ACHN (cell line): ENCODE data around the gene HSD17B11.
"Not testable (repeated sequence)": the region's sequence is repeated elsewhere in the genome, so short reads cannot be mapped to it uniquely, and the experiment has no call there.

ENCODE experiments used
- DNase-seq: peaks from one replicate; pipeline ENCODE4 v3.0.0-alpha.2; 2015
- in situ Hi-C: cut with HindIII; loops from 2 replicates; pipeline ENCODE4 v1.10.0; 2017; ENCODE audit warnings: low sequenced_read_pairs, low pct_ligation_motif_present, low pct_unique_long_range_greater_than_20kb

HSD17B11 gene

DNA sequence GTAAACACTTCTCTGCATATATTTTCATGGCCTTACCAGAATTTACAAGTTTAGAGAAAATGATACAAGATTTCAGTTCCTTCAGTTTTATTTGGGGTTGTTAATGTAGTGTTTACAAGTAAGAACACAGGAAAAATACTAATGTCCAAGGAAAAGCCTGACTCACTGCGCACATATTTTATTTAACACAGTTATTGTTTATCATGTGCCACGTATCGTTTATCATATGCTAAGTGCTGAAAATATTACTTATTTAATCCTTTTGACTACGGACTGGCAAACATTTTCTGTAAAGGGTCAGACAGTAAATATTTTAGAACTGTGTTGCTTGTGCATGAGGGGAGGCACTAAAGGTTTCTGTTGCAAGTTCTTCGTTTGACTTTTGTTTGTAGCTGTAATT, 69.1 kb downstream of the HSD17B11 start:
- in situ Hi-C loops, result no loop called here

DNA sequence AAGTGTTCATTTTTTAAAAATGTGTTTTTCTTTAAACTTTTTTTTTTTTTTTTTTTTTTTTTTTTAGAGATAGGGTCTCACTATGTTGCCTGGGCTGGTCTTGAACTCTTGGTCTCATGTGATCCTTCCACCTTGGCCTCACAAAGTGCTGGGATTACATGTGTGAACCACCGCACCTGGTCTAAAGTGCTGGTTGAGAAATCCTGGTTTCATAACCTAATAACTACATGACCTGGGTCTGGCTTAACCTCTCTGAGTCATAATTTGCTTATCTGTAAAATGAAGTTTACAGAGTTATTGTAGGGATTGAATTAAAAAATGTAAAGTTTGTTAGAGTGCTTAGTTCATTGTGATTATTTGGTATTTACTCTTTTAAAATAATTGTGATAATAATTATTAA, 73.5 kb downstream of the HSD17B11 start:
- no peak for DNase-seq
- in situ Hi-C loops, result no loop called here

More for the DNA sequence above, 69.1 kb downstream of the HSD17B11 start:
- no peak for DNase-seq

DNA sequence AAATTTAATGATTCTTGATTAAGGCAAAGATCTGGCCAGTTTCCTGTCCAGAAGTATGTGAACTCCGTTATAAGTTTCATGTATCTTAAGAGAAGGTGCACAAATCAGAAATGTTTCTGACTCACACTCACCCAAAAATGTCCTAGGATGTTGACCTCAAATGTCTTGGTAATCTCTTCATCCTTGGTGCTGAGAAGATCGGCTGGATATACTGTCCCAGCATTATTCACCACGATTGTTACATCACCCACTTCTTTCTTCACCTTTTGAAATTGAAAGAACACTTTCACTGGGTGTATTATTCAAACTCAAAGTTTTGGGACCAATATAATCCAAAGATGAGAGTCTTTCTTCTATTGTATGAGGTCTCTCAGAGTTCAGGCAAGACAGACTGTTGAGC, 74.0 kb downstream of the HSD17B11 start:
- in situ Hi-C loops, result no loop called here
- DNase-seq, result no peak

DNA sequence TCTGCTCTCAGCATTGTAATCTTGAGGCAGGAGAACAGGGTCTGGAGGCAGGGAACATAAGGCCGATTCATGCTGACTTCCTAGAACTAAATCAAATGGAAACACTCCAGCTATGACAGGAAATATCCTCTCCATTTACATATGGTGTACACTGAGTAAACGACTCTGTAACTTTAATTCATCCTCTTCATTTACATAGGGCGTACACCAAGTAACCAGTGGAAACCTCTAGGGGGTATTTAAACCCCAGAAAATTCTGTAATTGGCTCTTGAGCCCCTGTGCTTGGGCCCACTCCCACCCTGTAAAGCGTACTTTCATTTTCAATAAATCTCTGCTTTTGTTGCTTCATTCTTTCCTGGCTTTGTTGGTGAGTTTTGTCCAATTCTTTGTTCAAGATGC, 76.0 kb downstream of the HSD17B11 start:
- DNase-seq, in situ Hi-C loops: not testable (repeated sequence)

DNA sequence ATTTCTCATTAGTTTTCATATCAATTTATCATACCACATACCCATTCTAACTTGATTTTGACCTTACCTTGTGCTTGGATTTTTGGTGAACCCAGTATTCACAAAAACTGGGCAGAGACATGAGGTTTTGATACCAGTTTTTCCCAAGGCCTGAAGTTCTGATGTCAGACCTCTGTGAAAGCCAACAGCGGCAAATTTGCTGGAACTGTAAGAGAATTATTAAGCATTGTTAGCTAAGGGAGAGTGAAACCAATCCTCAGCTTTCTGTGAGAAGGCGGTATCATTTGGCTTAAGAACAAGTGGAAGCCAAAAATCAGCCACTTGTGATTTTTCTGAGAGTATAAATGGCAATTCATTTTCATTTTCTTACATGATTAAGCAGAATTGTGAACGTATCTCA, 77.2 kb downstream of the HSD17B11 start:
- no peak for DNase-seq
- in situ Hi-C loops, result no loop called here

DNA sequence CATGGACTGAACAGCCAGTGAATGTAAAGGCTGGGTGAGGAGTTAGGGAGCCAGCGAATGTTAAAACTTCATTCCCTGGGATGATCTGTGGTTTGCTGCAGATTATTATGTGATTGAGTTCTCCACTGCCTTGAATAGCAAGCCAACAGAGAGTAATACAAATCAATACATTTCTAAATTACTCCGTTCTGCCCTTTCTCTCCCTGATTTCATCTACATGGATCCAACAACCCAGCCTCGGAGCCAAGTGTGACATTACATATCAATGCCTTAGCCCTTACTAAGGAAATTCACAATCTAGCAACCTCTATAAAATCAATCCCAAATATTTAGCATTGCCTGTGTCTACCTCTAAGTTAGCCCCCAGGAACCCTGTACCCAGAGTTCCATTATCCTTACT, 79.3 kb downstream of the HSD17B11 start:
- in situ Hi-C loops, result no loop called here
- no peak for DNase-seq

DNA sequence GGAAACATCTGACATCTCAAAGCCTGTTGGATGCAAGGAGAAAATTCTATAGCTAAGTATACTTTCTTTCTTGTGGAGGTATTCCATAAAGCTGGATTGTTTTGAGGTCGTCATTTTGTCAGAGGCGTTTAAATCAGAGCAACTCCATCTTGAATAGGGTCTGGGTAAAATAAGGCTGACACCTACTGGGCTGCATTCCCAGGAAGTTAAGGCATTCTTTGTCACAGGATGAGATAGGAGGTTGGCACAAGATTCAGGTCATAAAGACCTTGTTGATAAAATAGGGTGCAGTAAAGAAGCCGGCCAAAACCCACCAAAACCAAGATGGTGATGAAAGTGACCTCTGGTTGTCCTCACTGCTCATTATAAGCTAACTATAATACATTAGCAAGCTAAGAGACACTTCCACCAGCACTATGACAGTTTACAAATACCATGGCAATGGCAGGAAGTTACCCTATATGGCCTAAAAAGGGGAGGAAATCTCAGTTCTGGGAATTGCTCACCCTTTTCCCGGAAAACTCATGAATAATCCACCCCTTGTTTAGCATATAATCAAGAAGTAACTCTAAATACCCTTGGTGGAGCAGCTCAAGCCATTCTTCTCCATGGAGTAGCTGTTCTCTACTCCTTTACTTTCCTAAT, 80.2 kb downstream of the HSD17B11 start:
- in situ Hi-C loops, result no loop called here
- DNase-seq, result no peak

DNA sequence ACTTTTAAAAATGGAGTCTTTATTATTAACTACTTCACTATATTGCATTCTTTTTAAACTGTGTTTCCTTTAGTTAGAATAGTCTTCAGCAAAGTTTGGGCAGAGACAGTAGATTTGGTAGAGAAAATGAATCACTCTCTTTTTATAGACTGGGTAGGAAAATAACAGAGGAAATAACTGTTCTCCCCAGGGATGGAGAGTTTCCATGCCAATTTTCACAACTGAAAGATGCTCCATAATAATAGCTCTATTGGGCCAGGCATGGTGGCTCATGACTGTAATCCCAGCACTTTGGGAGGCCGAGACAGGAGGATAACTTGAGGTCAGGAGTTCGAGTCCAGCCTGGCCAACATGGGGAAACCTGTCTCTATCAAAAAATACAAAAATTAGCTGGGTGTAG, 81.4 kb downstream of the HSD17B11 start:
- in situ Hi-C loops, result no loop called here

DNA sequence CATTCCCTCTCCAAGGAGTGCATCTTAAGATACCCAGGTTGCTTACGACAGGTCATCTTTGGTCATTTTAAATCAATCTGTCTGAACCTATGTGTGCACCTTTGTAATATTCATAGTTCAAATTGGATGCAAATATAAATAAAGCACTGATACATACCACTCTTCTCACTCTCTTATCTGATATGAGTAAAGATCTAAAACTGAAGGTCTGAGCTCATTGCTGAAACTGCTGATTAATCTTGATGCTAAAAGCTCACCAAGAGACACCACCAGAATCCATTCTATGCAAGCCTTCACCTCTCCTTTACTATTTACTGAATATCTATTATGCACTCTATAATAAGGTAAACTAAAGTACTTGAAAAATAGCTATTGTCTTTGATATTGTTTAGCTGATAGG, 84.9 kb downstream of the HSD17B11 start:
- in situ Hi-C loops, result no loop called here

More for the DNA sequence above, 81.4 kb downstream of the HSD17B11 start:
- no peak for DNase-seq

DNA sequence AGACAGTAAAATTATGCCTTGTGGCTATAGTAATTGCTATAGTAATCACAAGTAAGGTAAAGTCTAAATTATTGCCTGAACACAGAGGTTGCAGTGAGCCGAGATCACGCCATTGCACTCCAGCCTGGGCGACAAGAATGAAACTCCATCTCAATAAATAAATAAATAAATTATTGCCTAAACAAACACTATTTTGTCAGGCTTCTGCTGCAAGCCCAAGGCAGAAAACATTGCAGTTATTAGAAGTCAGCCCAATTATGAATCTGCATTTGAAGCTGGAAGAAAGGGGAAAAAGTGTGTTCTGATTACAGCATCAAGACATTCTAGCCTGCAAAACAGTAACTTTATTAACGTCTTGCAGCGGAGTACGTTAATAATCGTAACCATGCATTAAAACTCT, 85.4 kb downstream of the HSD17B11 start:
- in situ Hi-C loops, result no loop called here
- DNase-seq, result no peak

More for the DNA sequence above, 84.9 kb downstream of the HSD17B11 start:
- DNase-seq, result no peak

DNA sequence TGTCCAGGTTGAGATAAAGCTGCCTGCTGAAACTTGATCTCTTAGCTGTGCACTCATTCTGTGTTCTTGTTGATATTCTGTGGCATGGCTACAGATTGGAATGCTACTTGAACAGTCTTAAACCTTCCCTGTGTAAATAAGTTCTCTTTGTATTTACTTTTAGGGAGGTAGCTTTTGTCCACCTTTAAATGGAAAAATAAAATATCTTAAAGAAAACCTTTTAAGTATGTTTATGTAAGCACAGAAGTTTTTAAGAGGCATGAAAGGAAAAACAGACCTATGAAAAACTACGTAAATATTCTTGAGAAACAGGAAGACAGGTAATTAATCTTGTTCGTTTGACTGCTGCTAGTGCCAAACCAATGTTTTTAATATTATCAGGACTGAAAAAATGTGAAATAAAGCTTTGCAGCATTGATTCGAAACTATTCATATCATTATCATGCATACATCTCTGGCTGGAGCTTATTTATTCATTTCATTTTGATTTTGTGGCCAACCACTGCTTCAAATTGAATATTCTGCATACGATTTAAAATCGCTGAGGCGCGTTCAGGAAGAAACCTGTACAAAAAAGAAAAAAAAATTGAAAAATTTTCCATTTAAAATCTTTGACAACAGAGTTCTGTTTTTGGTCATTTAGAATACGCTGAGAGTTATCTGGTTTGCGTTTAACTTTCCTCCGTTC, 86.1 kb downstream of the HSD17B11 start:
- no peak for DNase-seq
- in situ Hi-C loops, result no loop called here

DNA sequence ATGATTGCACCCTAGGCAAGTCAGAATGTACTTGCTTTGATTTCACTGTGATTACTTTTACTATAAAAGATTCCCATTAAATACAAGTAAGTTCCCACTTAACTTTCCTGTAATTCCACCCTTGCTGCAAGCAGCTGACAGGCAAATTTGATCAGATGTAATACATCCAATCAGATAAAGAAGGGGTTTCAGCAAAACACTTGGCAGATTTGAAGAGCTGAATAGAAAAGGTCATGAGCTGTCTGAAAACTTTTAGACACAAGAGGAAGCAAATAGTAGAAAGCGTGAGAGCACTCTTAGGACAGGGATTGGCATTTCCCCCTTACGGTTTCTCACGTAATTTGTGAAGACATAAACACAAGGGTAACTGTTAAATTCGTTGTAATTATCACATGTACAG, 91.1 kb downstream of the HSD17B11 start:
- DNase-seq, result no peak
- in situ Hi-C loops, result no loop called here

DNA sequence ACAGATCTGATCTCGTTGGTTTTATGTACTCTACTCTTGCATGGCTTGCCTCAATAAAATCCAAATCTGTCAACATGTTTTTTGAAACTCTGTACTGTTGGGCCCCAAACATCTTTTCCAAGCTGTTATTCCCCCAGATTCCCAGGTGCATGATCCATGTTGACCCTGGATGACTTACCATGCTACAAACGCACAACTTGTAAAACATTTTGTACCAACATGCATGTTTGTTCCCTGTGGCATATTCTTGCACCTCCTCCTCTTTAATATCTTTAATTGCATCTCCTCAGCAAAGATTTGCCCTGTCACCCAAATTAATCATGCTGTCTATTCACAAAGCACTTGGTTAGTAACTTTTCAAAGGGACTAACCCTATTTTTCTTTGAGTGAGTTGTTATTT, 92.6 kb downstream of the HSD17B11 start:
- in situ Hi-C loops, result no loop called here
- DNase-seq, result no peak

DNA sequence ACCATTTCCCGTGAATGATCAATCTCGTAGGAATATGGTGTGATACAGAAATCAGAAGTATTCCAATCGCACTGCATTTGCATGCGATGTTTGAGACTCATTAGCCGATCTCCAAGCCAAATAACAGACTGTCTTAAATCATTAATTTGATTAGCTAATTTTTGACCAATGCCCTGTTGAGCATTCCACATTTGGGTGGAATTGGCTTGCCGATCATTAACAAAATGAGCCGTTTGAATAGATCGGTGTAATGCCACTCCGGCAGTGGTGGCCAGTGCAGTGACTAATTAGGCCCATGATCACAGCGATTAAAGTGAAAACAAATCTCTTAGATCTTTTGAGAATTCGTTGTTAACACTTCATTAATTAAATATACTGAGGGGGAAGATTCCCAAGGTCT, 96.1 kb downstream of the HSD17B11 start:
- DNase-seq, in situ Hi-C loops: not testable (repeated sequence)

DNA sequence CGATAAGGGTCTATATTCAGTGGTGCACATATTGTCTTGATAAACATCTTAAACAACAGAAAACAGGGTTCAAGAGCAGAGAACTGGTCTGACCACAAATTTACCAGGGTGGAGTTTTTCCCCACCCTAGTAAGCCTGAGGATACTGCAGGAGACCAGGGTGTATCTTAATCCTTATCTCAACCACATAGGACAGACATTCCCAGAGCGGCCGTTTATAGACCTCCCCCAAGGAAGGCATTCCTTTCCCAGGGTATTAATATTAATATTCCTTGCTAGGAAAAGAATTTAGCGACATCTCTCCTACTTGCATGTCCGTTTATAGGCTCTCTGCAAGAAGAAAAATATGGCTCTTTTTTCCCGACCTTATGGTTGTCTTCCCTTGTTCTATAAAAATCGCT, 97.1 kb downstream of the HSD17B11 start:
- DNase-seq, in situ Hi-C loops: not testable (repeated sequence)

DNA sequence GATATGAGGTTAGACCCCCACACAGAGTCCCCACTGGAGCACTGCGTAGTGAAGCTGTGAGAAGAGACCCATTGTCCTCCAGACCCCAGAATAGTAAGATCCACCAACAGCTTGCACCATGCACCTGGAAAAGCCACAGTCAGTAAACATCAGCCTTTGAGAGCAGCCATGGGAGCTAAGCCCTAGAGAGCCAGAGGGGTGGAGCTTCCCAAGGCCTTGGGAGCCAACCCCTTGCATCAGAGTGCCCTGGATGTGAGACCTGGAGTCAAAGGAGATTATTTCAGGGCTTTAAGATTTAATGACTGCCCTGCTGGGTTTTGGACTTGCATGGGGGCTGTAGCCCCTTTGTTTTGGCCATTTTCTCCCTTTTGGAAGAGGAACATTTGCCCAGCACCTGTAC, 104.0 kb downstream of the HSD17B11 start:
- in situ Hi-C loops, result no loop called here
- DNase-seq, result no peak
